Spinal cord (tissue), 4 donors: ENCODE results near the gene DNAJC4. TPM values are rescaled to one million over a fixed set of nuclear protein-coding genes. Genes with fewer than 3 reads are reported as not detected.

ENCODE experiments used
- polyA plus RNA-seq, 2 donors: library from polyadenylated mRNA; unstranded; fragments of 120-200 nt; gene quantifications; one replicate each; pipeline ENCODE4 v1.2.1, GENCODE V29; 2013; ENCODE audit not compliant: insufficient read length in 2 of 2
- total RNA-seq, 2 donors: library from RNA; depleted of rRNA in 1 of 2; stranded (reverse); fragments of 120-200 nt in 1 of 2; fragments of >200 nt in 1 of 2; gene quantifications; one replicate each; pipeline versions ENCODE4 v1.2.3 to v1.2.4, GENCODE V29; 2013 to 2014

DNAJC4 gene
- total and polyA plus RNA-seq, 4 donors, result 14.7 to 77.4 (median 44.9) TPM

Other genes with a start within 250 kb of the DNAJC4 start
- 10 to 100 TPM; 34.7 to 39.1 TPM for gene OTUB1, start 244.1 kb upstream of the DNAJC4 start, total RNA-seq
- 100 to 1,000 TPM; 114 to 134 TPM for gene OTUB1, start 244.1 kb upstream of the DNAJC4 start, polyA plus RNA-seq
- 1 to 10 TPM; 6.7 to 7.0 TPM for gene FLRT1, start 194.6 kb upstream of the DNAJC4 start, total RNA-seq
- gene FLRT1, start 194.6 kb upstream of the DNAJC4 start, polyA plus RNA-seq, result 10 to 100 TPM; 16.5 to 21.0 TPM
- 10 to 100 TPM; 10.6 to 18.9 TPM for gene MACROD1, start 64.4 kb upstream of the DNAJC4 start, total RNA-seq
- gene MACROD1, start 64.4 kb upstream of the DNAJC4 start, polyA plus RNA-seq, result 10 to 100 TPM; 28.8 to 31.6 TPM
- gene STIP1, start 44.4 kb upstream of the DNAJC4 start, total RNA-seq, result 100 to 1,000 TPM in 1 of 2 donors, 10 to 100 TPM in 1; 99.0 to 119 TPM
- 100 to 1,000 TPM; 170 to 184 TPM for gene STIP1, start 44.4 kb upstream of the DNAJC4 start, polyA plus RNA-seq
- 1 to 10 TPM; 5.1 to 5.7 TPM for gene FERMT3, start 23.8 kb upstream of the DNAJC4 start, total RNA-seq
- 1 to 10 TPM; 6.0 to 8.2 TPM for gene FERMT3, start 23.8 kb upstream of the DNAJC4 start, polyA plus RNA-seq
- 10 to 100 TPM; 10.0 to 45.6 TPM for gene TRPT1, start 4.4 kb upstream of the DNAJC4 start, total RNA-seq
- gene TRPT1, start 4.4 kb upstream of the DNAJC4 start, polyA plus RNA-seq, result 10 to 100 TPM; 38.8 to 44.6 TPM
- 10 to 100 TPM; 20.3 to 41.3 TPM for gene NUDT22, start 4.3 kb upstream of the DNAJC4 start, total RNA-seq
- gene NUDT22, start 4.3 kb upstream of the DNAJC4 start, polyA plus RNA-seq, result 10 to 100 TPM; 30.6 to 35.1 TPM
- gene VEGFB, start 4.0 kb downstream of the DNAJC4 start, total RNA-seq, result 10 to 100 TPM; 46.8 to 94.2 TPM
- 100 to 1,000 TPM; 252 to 255 TPM for gene VEGFB, start 4.0 kb downstream of the DNAJC4 start, polyA plus RNA-seq
- gene FKBP2, start 10.5 kb downstream of the DNAJC4 start, total RNA-seq, result 10 to 100 TPM; 43.6 to 94.7 TPM
- gene FKBP2, start 10.5 kb downstream of the DNAJC4 start, polyA plus RNA-seq, result 100 to 1,000 TPM; 109 to 120 TPM
- 100 to 1,000 TPM in 1 of 2 donors, 10 to 100 TPM in 1; 22.5 to 127 TPM for gene PPP1R14B, start 16.4 kb downstream of the DNAJC4 start, total RNA-seq
- gene PPP1R14B, start 16.4 kb downstream of the DNAJC4 start, polyA plus RNA-seq, result 100 to 1,000 TPM; 117 to 127 TPM
- 10 to 100 TPM; 12.7 to 16.9 TPM for gene PLCB3, start 21.0 kb downstream of the DNAJC4 start, total RNA-seq
- 10 to 100 TPM; 14.0 to 15.0 TPM for gene PLCB3, start 21.0 kb downstream of the DNAJC4 start, polyA plus RNA-seq
- gene BAD, start 54.1 kb downstream of the DNAJC4 start, total RNA-seq, result 100 to 1,000 TPM in 1 of 2 donors, 10 to 100 TPM in 1; 41.5 to 123 TPM
- 100 to 1,000 TPM in 1 of 2 donors, 10 to 100 TPM in 1; 97.7 to 104 TPM for gene BAD, start 54.1 kb downstream of the DNAJC4 start, polyA plus RNA-seq
- gene GPR137, start 55.3 kb downstream of the DNAJC4 start, total RNA-seq, result 10 to 100 TPM in 1 of 2 donors, 1 to 10 TPM in 1; 7.1 to 21.5 TPM
- 100 to 1,000 TPM in 1 of 2 donors, 10 to 100 TPM in 1; 90.9 to 100 TPM for gene GPR137, start 55.3 kb downstream of the DNAJC4 start, polyA plus RNA-seq
- 1 to 10 TPM; 1.0 to 3.2 TPM for gene KCNK4, start 60.8 kb downstream of the DNAJC4 start, total RNA-seq
- 1 to 10 TPM; 6.5 to 7.8 TPM for gene KCNK4, start 60.8 kb downstream of the DNAJC4 start, polyA plus RNA-seq
- gene CATSPERZ, start 69.8 kb downstream of the DNAJC4 start, total RNA-seq, result under 1 TPM; 0.50 to 0.69 TPM
- 1 to 10 TPM; 1.4 to 1.6 TPM for gene CATSPERZ, start 69.8 kb downstream of the DNAJC4 start, polyA plus RNA-seq
- 10 to 100 TPM in 1 of 2 donors, 1 to 10 TPM in 1; 8.3 to 21.3 TPM for gene ESRRA, start 75.0 kb downstream of the DNAJC4 start, total RNA-seq
- gene ESRRA, start 75.0 kb downstream of the DNAJC4 start, polyA plus RNA-seq, result 10 to 100 TPM; 21.7 to 28.0 TPM
- gene TRMT112, start 87.0 kb downstream of the DNAJC4 start, total RNA-seq, result 100 to 1,000 TPM in 1 of 2 donors, 10 to 100 TPM in 1; 84.2 to 343 TPM
- 100 to 1,000 TPM; 133 to 153 TPM for gene TRMT112, start 87.0 kb downstream of the DNAJC4 start, polyA plus RNA-seq
- 100 to 1,000 TPM; 115 to 316 TPM for gene PRDX5, start 87.6 kb downstream of the DNAJC4 start, total RNA-seq
- gene PRDX5, start 87.6 kb downstream of the DNAJC4 start, polyA plus RNA-seq, result 100 to 1,000 TPM; 353 to 369 TPM
- 1 to 10 TPM; 4.2 to 7.1 TPM for gene CCDC88B, start 109.7 kb downstream of the DNAJC4 start, total RNA-seq
- gene CCDC88B, start 109.7 kb downstream of the DNAJC4 start, polyA plus RNA-seq, result 1 to 10 TPM; 8.3 to 8.4 TPM
- 10 to 100 TPM; 11.3 to 20.4 TPM for gene RPS6KA4, start 128.6 kb downstream of the DNAJC4 start, total RNA-seq
- gene RPS6KA4, start 128.6 kb downstream of the DNAJC4 start, polyA plus RNA-seq, result 10 to 100 TPM; 20.7 to 27.2 TPM